Uterus (tissue), 2 donors: ENCODE results near the gene NAP1L4.

ENCODE experiments used
- CTCF ChIP-seq, 4 experiments: fragments of 200-600 bp in 2 of 4; fragments of 450-650 bp in 2 of 4; sonication (generic) in 2 of 4; IDR thresholded peaks; one replicate each; pipeline ENCODE4 v1.5.1; 2016 to 2019; ENCODE audit warnings: antibody characterized with exemption in 4 of 4, mild to moderate bottlenecking in 2 of 4, moderate library complexity in 1 of 4
- POLR2A ChIP-seq, 2 donors: fragments of 450-650 bp; IDR thresholded peaks; one replicate each; pipeline ENCODE4 v1.6.1; 2016; ENCODE audit warnings: antibody characterized with exemption in 2 of 2, mild to moderate bottlenecking in 1 of 2, moderate library complexity in 1 of 2

GRCh38 chr11:2924821-2925675 lies 67.1 kb downstream of the NAP1L4 start:
- TF ChIP-seq CTCF (IDR thresholded peaks at IDR 0.05) (no peak), POLR2A (IDR thresholded peaks at IDR 0.05) (no peak)
